Measurements from ENCODE around the gene SLC12A3.

DNA sequence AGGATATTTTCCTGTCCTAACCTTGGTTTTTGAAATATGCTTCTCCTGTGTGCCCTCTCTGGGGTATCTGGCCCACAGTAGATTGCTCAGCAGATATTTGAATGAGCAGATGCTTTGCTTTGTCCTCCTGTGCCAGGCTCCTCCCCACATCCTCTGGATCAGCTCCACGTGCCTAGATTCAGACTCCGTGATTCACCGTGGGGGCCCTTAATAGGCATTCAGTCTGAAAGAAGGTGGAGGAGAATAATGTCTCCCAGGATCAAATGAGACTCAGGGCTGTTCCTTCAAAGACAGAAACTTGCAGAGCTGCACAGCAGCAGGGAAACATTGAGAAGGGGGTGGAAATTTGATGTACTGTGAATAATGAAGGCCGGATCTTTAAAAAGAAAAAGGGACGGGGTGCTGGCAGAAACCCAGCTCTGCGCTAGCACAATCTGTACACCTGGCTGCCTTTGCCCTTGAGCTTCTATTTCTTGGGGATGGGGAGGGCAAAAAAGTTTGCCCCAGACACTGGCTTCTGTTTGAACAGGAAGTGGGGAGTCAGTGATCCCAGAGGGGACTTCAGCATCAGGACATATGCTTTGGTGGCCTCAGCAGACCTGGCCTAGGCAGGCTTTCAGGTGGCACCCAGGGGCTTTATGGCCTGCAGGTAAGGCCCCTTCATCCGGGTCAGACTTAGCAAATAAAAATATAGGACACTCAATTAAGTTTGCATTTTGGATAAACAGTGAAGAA is 15.9 kb upstream of the SLC12A3 start:
- TF ChIP-seq, protein P1, sequence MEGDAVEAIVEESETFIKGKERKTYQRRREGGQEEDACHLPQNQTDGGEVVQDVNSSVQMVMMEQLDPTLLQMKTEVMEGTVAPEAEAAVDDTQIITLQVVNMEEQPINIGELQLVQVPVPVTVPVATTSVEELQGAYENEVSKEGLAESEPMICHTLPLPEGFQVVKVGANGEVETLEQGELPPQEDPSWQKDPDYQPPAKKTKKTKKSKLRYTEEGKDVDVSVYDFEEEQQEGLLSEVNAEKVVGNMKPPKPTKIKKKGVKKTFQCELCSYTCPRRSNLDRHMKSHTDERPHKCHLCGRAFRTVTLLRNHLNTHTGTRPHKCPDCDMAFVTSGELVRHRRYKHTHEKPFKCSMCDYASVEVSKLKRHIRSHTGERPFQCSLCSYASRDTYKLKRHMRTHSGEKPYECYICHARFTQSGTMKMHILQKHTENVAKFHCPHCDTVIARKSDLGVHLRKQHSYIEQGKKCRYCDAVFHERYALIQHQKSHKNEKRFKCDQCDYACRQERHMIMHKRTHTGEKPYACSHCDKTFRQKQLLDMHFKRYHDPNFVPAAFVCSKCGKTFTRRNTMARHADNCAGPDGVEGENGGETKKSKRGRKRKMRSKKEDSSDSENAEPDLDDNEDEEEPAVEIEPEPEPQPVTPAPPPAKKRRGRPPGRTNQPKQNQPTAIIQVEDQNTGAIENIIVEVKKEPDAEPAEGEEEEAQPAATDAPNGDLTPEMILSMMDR (IDR thresholded peaks at IDR 0.05): no peak
- TF ChIP-seq ZFX (IDR thresholded peaks at IDR 0.05; ENCODE audit: borderline replicate concordance): no peak
